Fibroblast of pulmonary artery (primary cell): ENCODE measurements around the gene TMEM129.

Experiments
- DNase-seq: peaks from one replicate; pipeline ENCODE4 v3.0.0-alpha.2; 2010; ENCODE audit warnings: low read depth
- H3K4me3 ChIP-seq: replicated peaks from 2 replicates; pipeline ENCODE4 v1.5.1; 2011; ENCODE audit warnings: low read depth, mild to moderate bottlenecking, control low read depth, low read length, moderate library complexity
- TF ChIP-seq, protein P1 (sequence below): IDR thresholded peaks from 2 replicates; pipeline ENCODE4 v1.5.1; 2011; ENCODE audit warnings: mild to moderate bottlenecking, control low read depth, low read length, inconsistent platforms; ENCODE audit errors: missing control alignments

The TMEM129 gene

DNA sequence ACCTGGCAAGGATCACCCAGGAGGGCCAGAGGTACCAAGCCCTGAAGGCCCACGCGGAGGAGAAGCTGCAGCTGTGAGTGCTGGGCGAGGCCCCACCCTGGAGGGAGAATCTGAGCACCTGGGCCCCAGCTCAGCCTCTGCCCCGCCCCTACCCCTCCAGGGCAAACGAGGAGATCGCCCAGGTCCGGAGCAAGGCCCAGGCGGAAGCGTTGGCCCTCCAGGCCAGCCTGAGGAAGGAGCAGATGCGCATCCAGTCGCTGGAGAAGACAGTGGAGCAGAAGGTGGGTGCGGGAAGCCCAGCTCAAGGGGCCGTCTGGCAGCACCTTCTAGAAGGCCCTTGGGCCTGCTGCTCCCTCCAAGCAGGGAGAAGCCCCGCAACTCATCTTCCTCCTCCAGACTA, 23.4 kb upstream of the TMEM129 start:
- TF ChIP-seq, protein P1, sequence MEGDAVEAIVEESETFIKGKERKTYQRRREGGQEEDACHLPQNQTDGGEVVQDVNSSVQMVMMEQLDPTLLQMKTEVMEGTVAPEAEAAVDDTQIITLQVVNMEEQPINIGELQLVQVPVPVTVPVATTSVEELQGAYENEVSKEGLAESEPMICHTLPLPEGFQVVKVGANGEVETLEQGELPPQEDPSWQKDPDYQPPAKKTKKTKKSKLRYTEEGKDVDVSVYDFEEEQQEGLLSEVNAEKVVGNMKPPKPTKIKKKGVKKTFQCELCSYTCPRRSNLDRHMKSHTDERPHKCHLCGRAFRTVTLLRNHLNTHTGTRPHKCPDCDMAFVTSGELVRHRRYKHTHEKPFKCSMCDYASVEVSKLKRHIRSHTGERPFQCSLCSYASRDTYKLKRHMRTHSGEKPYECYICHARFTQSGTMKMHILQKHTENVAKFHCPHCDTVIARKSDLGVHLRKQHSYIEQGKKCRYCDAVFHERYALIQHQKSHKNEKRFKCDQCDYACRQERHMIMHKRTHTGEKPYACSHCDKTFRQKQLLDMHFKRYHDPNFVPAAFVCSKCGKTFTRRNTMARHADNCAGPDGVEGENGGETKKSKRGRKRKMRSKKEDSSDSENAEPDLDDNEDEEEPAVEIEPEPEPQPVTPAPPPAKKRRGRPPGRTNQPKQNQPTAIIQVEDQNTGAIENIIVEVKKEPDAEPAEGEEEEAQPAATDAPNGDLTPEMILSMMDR: no peak
- DNase-seq: no peak
- H3K4me3 ChIP-seq: no peak overlapping the region

DNA sequence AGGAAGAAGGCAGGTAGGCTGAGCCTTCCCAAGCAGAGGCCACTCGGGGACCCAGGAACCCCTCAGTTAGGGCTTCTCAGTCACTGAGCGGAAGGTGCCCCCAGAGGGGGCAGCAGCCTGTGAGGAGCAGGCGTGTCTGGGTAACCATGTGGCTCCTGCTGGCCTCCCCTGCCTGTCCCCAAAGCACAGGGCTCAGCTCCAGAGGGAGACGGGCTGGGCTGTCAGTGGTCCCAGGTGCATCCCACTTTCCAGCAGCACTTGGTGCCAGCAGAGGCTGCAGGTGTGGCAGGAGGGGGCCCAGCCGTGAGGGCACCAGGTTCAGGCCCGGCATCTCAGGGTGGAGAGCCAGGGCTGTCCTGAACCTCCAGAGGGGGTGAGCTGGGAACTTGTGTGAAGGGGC, 22.9 kb upstream of the TMEM129 start:
- no peak for DNase-seq
- TF ChIP-seq, protein P1: no peak
- no peak overlapping the region for H3K4me3 ChIP-seq

DNA sequence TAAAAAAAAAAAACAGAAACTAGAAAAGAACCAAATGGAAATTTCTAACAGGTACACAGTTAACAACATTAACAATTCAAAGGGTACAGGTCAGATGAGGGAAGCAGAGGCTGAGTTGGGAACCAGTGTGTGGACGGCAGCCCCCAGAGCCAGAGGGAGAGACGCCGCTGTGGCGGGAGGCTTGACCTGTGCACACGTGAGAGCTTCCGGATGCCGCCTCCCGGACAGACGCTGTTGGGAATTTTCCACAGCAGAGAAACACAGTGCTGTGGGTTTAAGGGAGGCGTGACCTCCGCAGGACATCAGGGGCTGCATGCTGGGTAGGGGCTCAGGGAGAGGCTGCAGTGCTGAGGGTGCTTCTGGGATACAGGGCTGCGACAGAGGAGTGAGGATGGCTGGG, 22.4 kb upstream of the TMEM129 start:
- TF ChIP-seq, protein P1: no peak
- no peak overlapping the region for H3K4me3 ChIP-seq
- DNase-seq: no peak

DNA sequence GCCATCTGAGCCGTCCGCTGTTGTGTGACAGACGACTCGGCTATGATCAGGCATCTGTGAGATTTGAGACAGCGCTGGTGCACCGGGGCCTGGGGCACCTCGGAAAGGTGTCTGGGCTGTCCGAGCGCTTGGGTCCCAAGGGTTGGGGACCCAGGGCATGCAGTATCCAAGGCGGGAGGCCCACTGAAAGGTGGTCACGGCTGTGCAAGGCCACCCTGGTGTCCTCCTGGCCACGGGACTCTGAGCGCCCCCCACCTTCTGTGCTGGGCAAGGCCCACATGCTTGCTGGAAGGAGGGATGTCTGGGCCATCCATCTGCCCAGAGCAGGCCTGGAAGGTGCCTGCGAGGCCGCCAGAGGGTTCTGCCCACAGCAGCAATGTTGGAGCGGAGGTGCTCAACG, 20.1 kb upstream of the TMEM129 start:
- TF ChIP-seq, protein P1: no peak
- DNase-seq: no peak
- no peak overlapping the region for H3K4me3 ChIP-seq

DNA sequence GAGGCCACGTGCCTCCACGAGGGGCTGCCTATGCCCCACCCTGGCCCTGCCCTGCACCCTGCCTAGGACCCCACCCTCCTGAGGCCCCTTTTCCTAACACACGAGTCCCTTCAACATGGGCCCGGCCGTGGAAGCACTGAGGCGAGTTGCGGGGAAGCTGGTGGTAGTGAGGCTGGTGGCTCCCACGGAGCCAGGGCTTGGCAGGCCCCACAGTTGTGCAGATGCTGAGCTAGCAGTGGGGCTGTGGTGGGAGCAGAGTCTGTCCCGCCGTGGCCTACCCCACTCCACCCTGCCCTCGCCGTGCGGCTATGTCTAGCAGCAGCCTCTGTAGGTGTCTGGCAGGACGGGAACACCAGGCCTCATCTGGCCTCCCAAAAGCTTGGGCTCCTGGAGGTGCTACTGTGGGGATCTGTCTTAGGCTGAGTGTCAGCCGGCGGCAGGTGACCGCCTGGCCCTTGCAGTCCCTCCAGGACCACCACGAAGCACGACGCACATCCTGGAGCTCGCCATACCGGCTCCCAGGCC, 19.0 kb upstream of the TMEM129 start:
- TF ChIP-seq, protein P1: no peak
- DNase-seq: no peak
- H3K4me3 ChIP-seq: no peak overlapping the region

DNA sequence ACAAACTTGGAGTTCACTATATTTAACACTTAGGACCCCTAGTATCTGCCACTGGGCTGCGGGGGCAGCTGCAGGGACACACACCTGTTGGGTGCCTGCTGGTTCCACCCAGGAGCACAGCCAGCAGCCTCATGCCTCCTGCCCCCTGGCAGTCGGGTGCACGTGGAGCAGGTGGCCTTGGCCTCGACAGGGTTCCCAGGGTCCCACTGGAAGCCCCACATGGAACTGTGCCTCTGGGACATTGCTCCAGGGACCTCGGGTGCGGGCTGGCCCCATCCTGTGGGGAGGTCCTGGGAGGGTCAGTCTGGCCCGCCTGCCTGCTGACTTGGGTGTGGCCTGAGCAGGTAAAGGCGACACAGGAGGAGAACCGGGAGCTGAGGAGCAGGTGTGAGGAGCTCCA, 18.2 kb upstream of the TMEM129 start:
- H3K4me3 ChIP-seq: no peak overlapping the region
- no peak for DNase-seq
- TF ChIP-seq, protein P1: no peak

DNA sequence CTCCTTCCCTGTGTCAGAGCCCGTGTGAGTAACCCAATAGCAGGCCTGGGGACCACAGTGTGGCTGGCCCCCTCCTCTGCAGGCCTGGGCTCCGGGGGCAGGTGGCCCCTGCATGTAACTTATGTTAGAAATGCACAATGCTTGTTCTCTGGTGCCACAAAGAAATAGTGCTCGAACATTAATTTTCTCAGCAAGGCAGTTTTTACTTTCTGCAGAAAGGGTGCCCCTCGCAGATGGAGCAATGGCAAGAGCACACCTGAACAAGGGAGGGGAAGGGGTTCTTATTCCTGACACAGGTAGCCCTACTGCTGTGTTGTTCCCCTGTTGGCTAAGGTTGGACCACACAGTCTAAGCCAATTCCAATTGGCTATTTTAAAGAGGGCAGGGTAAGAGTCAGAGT, 17.3 kb upstream of the TMEM129 start:
- DNase-seq: no peak
- TF ChIP-seq, protein P1: no peak
- H3K4me3 ChIP-seq: no peak overlapping the region
